Stimulated activated naive CD8-positive, alpha-beta T cell treated with anti-CD3 and anti-CD28 coated beads, Interleukin-15, Interleukin-2, amounts not matched to agents 100 U/mL and 50 U/mL, for 24 hours (primary cell): Measurements from ENCODE around the gene SCN1A.
"Not testable (repeated sequence)": the region's sequence is repeated elsewhere in the genome, so short reads cannot be mapped to it uniquely, and the experiment has no call there.

Experiments used
- ATAC-seq: fragments of 150-1000 bp; cut with Tn5 transposase; one replicate; pipeline ENCODE4 v1.10.0; 2021
- DNase-seq: peaks from one replicate; pipeline ENCODE4 v3.0.0; 2021

The SCN1A gene

DNA sequence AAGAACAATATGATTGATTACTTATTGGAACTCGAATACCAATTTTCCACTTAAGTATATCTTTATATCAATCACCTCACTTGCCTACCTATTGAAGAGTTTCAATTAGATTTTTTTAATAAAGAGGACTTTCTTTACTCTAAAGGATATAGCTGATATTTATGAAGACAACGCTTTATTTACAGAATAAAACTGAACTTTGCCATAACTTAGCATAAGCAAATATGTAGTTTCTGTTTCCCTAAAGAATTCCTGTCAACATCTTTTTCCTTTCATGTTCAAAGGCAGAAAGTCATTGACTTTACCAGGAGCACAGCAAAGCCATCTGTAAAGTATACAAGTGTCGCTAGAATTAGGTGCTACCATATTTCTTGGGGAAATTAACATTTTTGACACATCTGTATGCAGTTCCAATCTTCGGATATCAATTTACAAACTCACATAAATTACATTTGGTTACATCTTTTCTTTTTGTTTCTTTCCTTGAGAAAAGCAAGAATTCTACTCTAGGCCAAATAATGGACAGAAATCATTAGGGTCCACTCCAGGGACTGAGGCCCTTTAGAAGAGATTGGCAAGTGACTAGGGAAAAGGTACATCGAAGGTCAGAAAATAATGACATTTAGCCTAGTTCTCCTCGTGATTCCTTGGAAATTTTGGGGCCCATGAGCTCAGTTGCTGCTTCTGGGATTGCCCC is 7.5 kb upstream of the SCN1A start:
- DNase-seq (no peak), ATAC-seq (no peak)

DNA sequence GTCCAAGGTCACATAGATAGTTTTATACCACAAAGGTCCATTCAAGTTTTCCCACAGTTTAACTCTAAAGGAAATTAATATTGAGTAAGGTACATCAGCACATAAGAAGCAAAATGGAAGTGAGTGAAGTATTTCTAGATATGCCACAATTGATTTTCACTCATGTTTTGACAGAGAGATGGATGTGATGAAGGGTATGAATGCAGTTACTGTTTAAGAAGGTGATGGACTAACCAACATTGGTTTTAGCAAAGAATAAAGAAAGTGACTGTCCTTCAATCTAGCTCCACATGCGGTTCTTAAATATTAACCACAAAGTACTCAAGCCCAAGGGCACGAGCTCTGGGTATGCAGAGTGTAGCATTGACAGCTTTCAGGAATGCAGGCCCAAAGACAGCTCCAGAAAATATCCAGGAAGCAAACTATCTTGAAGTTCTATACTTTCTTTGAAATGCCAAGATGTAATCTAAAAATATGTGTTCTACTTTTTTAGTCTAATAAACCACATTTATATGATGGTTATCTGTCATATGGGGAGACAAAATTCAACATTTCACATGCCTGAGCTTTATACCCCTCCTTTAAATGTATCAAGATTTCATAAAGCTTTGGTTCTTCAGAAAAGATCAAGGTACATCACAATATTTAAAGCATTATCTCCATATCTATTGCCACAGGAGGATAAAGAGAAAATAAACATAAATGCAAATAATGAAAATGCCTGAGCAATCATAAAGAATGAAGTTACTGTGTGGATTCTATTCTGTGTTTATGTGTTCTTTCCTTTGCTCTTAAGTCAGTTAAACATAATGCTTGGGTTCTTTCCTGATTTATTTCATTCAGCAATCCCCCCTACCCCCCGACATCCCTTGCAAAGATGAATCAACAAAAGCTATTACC is 6.7 kb upstream of the SCN1A start:
- ATAC-seq (no peak), DNase-seq (no peak)

DNA sequence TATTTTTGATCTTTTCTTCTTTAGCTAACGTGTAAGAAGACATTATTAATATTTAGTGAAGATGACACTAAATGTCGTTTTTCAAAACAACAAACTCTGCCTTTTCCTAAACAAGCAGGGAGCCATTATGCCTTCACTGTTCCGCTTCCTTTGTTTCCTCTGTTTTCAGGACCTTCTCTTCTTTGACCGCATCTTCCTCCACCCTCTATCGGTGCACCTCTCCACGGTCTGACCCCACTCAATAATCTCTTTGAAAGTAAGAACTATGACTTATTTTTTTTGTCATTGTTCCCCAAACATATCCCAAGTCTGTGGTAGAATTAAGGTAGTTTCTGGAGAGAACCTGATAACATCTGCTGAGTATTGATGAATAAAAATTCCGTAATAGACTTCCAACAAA is 5.8 kb upstream of the SCN1A start:
- ATAC-seq (no peak), DNase-seq (no peak)

DNA sequence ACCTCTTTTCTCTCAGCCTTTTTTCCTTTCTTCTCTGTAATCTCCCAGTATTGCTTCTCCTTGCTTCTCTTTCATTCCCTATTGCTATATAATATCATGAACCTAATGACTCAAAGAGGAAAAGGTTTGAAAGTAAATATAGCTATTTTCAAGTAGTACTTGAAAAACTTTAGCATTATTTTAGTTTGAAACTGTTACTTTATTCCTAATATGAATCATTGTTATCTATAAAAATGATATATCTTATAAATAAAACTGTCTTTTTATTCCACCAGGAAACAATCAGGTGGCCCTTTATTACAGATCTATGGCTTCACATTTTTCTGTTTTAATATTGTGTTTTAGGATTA is 311 bp upstream of the SCN1A start:
- no peak for ATAC-seq

DNA sequence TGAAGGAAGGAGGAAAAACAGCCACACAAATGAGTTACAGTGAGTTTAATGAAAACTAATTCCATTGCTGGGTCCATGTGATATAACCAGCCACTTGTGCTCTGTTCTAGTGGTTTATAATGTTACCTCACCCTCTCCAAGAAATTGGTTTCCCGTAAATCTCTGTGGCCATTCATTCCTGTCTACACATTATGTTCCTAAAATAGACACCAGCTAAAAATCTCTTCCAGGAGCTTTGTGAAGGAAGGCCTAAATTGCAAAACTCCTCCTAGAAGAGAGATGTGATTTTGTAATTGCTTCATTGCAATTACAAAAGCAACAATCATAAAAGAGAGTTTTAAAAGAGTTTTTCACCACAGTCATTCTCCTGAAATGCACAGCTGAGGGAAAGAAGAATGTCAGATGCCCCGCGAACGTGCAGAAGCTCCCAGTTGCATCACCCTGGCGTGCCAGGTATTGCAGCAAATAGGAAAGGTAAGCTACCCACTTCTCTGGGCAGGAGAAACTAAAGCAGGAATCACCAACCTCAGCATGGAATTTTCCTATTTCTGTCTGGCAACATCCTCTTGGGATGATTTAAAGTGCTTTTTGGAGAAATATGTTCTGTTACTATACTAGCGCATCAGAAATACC is 1.7 kb downstream of the SCN1A start:
- DNase-seq (no peak), ATAC-seq (no peak)

More for the DNA sequence above, 311 bp upstream of the SCN1A start:
- no peak for DNase-seq

DNA sequence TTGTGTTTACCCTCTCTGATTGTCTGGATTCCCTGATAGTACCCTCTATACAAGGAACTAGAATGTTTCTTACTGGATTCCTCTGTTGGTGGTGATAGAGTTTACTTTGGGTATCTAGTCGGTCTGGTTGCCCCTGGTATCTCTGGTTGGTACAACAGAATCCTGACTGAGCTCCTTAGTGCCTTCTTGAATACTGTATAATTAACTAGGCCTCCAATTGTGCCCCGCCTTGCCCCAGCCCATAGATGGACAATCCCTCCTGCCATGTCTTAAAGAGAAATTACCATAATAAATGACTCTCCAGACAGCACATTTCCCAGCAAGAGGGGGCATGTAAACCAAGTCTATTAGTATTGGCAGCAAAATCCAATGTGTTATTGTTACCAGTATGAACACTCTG is 2.3 kb downstream of the SCN1A start:
- DNase-seq (no peak), ATAC-seq (no peak)

DNA sequence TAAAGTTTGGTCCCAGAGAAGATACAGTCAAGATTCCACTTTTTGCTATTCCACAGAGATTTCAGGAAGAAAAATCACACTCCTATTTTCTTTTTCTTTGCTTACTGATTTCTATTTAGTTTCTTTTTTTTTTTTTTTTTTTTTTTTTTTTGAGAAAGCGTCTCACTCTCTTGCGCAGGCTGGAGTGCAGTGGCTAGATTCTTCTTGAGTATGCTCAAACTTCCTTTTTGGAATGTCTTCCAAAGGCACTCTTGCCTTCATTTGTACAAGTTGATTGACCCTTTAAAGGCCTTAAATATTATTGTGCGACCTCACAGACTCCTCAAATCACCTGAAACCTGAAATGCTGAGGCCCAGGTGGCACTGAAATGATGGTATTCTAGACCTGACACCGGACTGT is 9.6 kb downstream of the SCN1A start:
- ATAC-seq (no peak), DNase-seq (no peak)

DNA sequence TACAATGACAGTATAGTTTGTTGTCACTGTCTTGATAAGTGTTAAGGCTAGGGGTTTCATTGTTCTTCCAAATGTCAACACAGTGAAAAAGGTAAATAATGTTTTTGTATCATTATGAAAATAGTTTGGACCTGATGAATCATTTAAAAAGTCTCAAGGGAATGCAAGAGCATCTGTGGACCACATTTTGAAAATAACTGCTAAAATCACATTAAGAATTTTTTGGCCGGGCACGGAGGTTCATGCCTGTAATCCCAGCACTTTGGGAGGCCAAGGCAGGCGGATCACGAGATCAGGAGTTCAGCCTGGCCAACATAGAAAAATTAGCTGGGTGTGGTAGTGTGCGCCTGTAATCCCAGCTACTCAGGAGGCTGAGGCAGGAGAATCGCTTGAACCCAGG is 10.3 kb downstream of the SCN1A start:
- ATAC-seq (no peak), DNase-seq (no peak)

DNA sequence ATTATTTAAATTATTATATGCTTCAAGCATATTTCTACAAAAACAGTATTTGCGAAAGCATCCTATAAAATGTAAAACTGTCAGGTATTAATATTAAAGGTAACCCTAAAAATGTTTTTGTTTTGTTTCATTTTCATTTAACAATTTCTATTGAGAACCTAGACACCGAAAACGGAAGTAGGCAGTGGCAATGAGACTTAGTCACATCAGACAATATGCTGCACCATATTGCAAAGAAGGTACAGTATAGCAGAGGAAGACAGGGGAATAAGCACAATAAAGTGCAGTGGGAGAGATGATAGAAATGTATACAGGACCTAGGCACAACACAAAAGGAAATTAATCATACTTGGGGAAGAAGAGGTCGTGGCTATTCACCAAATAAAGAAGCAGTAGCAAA is 12.2 kb downstream of the SCN1A start:
- no peak for ATAC-seq
- no peak for DNase-seq

DNA sequence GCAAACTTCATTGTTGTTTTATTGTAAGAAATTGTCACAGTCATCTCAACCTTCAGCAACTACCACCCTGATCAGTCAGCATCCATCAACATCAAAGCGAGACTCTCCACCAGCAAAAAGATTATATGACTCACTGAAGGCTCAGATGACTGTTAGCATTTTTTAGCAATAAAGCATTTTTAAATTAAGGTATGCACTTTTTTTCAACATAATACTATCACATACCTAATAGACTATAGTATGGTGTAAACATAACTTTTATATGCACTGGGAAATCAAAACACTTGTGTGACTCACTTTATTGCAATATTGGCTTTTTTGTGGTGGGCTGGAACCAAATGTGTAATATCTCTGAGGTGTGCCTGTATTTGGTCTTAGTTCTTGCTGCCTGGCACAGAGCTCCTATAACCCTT is 15.6 kb downstream of the SCN1A start:
- ATAC-seq: peak; percentile 46
- DNase-seq: no peak

DNA sequence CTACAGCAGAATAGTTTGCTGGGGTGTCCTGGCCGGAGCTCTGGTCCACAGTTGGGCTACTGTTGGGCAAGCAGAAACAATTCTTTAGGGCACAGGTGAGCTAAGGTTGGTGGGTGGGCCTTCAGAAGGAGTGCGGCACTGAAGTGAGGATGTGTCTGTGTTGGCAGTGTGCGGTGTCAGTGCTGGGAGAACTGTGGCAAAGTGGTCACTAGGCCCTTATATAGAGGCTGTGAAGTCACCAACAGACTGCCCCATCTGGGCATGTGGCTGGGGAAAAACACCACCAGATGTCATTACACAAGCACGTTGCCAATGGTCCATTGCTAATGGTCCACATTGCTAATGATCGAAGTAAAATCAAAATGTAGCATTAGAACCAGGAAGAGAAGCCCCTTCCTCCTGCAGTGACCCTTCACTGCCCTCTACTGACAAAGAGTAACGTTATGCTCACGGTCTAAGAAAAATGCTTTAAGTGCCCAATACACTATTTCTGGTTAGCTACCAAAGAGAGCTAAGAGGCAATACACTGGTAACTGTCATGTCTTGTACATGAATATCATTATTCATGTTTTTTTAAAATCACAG is 21.3 kb downstream of the SCN1A start:
- ATAC-seq (no peak), DNase-seq (no peak)

DNA sequence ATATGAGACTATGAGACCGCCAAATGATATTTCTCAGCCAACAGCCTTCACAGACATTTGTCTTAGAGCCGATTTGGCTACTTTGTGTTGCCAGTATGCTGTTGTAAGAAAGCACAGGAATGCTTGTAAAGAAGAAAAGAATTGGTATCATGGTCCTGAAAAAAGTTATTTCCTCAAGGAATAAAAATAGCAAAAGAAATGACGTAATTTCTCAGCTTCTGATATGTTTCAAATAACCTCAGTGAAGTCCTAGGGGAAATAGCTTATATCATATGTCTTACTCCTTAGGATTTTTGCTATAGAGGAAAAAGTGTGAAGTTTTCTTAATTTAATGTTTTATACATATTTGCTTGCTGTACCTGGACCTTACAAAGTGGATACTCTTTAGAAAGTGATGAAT is 23.0 kb downstream of the SCN1A start:
- DNase-seq: no peak
- no peak for ATAC-seq

DNA sequence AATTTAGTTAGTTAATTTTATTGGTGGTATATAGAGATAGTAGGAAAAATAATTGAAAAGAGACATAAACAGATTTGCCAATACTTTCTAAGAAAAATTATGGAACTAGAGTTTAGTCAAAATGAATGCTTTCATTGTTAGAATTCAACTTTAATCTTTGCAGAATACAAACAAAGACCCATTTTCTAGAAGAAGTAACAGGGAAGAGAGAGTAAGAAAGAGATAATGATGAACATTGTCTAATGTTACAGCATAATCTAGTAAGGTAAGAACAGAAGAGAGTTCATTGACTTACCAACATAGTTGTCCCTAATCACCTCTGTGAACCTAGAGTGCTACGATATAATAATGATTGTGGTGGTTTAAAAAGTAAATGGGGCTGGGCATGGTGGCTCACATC is 23.7 kb downstream of the SCN1A start:
- DNase-seq: no peak
- no peak for ATAC-seq

DNA sequence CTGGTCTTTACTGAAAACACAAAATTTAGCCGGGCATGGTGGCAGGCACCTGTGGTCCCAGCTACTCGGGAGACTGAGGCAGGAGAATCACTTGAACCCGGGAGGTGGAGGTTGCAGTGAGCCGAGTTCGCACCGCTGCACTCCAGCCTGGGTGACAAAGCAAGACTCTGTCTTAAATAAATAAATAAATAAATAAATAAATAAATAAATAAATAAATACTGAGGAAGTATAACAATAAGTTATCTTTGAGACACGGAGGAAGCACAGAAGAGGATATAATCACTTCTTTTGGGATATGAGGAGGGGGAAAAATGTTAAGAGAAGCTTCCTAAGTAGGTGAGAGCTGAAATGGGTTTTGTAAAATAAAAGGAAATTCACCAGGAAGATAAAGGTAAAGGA is 24.5 kb downstream of the SCN1A start:
- ATAC-seq: not testable (repeated sequence)

DNA sequence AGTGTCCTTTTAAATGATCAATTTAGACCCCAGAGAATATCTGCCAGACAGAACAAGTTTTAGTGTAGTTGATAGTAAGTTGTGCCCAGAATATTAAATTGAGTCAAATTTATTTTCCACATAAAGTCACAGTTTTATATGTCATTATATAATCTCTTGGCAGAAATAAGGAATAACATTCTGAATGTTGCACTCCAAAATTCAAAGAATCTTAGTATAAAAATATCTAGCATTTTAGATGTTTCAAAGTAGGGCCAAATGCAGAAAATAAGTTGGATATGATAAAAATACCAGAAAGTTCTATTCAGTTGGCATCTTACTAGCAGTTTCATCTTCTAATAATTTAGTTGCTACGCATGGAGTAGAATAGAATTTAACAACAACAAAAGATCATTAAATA is 33.5 kb downstream of the SCN1A start:
- DNase-seq (no peak), ATAC-seq (no peak)

More for the DNA sequence above, 24.5 kb downstream of the SCN1A start:
- not testable (repeated sequence) for DNase-seq

DNA sequence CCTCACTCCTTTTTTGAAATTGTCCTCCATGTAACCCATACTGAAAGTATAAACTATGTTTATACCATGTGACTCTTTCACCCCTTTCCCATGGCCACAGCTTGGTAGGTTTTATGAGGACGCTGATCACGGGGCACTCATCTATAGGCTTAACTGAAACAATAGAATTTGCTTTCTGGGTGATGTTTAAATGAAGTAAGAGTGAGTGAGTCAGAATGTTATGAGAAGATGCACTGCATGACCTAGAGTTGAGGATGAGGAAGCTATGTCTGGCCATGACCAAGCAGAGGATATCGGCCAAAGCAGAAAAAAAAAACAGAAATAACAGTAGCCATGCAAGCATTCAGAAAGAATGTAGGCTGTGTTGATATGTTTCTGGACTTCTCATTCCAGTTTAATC is 34.9 kb downstream of the SCN1A start:
- no peak for ATAC-seq
- DNase-seq: no peak

DNA sequence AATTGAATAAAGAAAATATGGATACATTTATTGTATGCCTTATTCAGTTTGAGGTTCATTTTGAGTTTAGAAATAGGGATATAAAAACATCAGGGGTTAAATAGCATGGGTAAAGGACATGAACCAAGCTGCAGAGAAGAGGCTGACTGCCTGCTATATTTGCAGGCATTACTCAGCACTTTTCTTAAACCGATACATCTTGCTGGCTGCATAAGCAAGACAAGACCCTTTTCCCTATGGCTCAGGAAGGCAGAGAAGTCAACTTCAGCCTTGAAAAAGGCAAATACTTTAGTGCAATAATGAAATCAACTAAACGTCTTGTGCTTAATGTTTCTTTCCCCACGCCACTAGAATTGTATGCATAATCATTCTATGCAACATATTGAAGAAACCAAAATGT is 36.4 kb downstream of the SCN1A start:
- no peak for DNase-seq
- ATAC-seq: no peak

DNA sequence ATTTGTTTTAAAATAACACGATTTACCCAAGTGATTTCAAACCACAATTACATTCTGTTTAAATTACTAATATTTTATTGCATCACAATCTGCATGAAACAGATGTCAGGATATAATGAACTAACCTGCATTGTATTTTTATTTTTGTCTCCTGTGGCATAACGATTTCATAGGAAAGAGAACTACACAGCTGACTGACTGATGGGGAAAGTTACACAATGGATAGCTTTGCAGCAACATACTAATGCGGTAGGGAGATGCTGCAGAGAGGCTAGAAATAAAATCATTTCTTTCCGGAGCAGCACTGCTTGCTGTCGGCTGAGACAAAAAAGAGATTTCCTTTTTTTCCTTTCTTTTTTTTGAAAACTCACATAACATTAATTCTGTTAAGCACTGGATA is 36.9 kb downstream of the SCN1A start:
- ATAC-seq: no peak
- DNase-seq: no peak

DNA sequence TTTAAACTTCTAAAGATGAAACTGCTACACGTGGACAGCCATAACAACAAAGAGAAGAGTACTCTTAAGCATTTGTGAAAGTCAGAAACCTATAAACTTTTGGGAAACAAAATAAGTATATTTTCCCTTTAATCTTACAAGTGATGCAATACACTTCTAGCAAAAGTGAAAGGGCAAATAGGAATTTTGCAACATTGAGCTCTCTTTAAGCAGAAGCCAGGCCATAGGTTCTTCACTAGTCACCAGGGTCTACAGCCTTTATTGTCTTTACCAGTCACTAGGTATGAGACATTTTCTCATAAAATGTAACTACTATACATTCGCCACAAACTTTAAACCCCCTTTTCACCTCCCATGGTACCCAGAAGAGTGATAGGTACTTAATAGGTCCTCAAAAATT is 37.5 kb downstream of the SCN1A start:
- DNase-seq (no peak), ATAC-seq (no peak)

DNA sequence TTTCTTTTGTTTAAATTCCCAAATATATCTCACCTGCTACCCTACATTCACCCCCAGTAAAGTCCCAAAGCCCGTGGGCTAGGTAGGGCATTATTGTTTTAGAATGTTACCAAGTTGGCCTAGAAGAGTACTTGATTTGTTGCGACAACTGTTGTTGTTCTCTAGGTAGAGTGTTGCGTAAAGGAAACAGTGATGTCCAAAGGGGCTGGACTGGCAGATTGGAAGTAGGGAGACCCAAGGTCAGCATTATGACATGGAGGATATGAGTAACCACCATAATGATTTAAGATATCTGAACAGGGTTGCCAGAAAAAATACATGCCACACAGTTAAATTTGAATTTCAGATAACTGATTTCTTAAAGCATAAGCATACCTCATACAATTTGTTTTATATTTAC is 39.2 kb downstream of the SCN1A start:
- ATAC-seq (no peak), DNase-seq (no peak)

DNA sequence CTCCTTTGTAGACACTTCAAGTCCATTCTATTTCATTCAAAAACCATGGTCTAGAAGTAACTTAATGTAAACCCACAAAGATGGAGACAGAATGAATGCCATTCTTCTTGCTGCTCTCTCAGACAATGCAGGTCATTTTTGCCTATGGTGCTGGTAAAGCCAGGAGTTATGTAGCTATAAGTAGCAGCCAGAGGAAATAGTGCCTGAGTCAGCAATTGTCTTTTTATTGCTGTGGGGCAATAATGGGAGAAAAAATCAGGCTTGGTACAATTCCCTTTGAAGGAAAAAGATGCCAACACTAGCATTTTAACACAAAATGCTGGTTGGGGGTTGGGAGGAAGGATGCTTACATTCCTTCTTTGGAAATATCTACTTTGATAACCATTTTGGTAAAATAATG is 43.5 kb downstream of the SCN1A start:
- ATAC-seq (no peak), DNase-seq (no peak)

DNA sequence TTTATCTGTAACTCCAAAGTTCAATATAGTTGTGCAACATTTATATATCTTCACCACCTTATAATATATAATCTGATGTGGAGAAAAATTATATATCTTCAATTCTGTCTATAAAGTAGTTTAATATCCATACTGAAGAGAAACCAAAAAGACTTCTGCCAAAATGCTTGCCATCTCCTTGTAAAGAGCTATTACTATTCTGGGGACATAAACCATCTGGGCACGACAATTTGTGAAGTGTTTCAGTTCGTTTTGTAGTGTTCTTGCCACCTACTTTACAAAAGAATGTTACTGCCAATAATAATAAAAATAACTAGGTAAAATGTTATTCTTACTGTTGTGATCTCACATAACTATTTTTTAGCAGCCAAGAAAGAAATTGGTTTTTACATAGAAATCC is 45.1 kb downstream of the SCN1A start:
- DNase-seq (no peak), ATAC-seq (no peak)

DNA sequence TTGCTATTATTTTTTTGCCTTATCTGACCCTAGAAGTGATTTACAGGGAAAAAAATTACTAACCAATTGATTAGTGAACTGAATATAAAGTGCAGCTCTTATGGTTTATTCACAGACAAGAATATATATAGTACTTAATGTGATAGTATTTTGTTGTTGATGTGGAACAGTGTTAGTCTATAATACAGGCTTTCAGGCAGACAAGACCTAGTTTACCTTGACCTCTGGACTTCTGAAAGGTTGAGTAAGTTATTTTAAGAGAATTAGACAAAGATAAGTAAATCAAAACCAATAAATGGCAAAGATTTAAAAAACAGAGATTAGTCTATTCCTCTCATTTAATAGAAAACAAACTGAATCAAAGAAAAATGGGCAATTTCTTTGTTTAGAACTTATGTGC is 46.0 kb downstream of the SCN1A start:
- ATAC-seq (no peak), DNase-seq (no peak)
